Measurements from ENCODE around the gene KYNU.

DNA sequence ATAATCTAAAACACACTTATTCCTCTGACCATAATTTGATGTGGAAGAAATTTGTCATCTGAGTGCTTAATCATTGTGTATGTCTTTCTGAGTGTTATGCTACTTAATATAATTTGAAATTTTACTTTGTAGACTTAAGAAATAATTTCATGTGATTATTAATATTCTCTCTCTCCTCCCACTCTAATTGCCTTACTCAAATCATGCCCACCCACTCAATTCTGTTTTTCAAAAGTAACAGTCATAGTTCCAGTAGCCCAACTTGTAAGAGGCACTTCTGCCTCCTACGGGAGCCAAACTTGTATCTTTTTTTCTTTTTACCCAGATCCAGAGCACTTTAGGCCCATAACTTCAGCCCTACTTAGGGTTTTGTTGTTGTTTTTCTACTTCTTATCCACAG lies 18.5 kb upstream of the KYNU start:
- TF ChIP-seq ZNF354B (CRISPR knock-in tag; IDR thresholded peaks at IDR 0.05) (no peak), ZNF24 (IDR thresholded peaks at IDR 0.05) (no peak), ZNF444 (CRISPR knock-in tag; IDR thresholded peaks at IDR 0.05) (no peak), ESRRA (IDR thresholded peaks at IDR 0.05; ENCODE audit: borderline replicate concordance, low read depth) (no peak)

Data from K562 (cell line).